Spleen (tissue), 7 donors: ENCODE data around the gene VEZT.

ENCODE experiments used
- CTCF ChIP-seq, 11 experiments: fragments of 200-600 bp in 7 of 11; fragments of 450-650 bp in 4 of 11; sonication (generic) in 4 of 11; IDR thresholded peaks in 8 of 11; conservative IDR thresholded peaks in 3 of 11; 1 replicate in 7 of 11; 2 replicates in 4 of 11; pipeline versions ENCODE4 v1.4.0 to v1.8.0; 2016 to 2021; ENCODE audit warnings: antibody characterized with exemption in 11 of 11, inconsistent platforms in 4 of 11, mild to moderate bottlenecking in 1 of 11
- POLR2A ChIP-seq, 3 donors: fragments of 450-650 bp; IDR thresholded peaks; one replicate each; pipeline ENCODE4 v1.5.1; 2017; ENCODE audit warnings: antibody characterized with exemption in 3 of 3, mild to moderate bottlenecking in 1 of 3
- POLR2AphosphoS5 ChIP-seq, 3 donors: sonication (generic); formaldehyde crosslinking; IDR thresholded peaks; one replicate each; pipeline ENCODE4 v1.5.1; 2017; ENCODE audit warnings: antibody characterized with exemption in 3 of 3
- donor health status: DM: no; HTN: no; CAD: no; lungs with moderate emphysema.
- donor health status: DM: no; HTN: no; CAD: no.
- donor health status: DM: no; HTN: no; CAD: no.

GRCh38 chr12:95277139-95277538 is 59.5 kb downstream of the VEZT start:
- TF ChIP-seq CTCF (IDR thresholded peaks at IDR 0.05 in 8 of 11, conservative IDR thresholded peaks at IDR 0.05 in 3 of 11): no peak
- TF ChIP-seq POLR2AphosphoS5 (IDR thresholded peaks at IDR 0.05): no peak
- TF ChIP-seq POLR2A (IDR thresholded peaks at IDR 0.05): no peak
